BLaER1 (cell line): ENCODE results near the gene RFX1.
"Not testable (repeated sequence)": the region's sequence is repeated elsewhere in the genome, so short reads cannot be mapped to it uniquely, and the experiment has no call there.

Experiments
- H3K27ac ChIP-seq: shearing (Covaris generic); formaldehyde crosslinking; 2 replicates; pipeline ENCODE4 v1.8.1; 2022
- H3K27me3 ChIP-seq: shearing (Covaris generic); formaldehyde crosslinking; 2 replicates; pipeline ENCODE4 v1.8.1; 2022
- H3K36me3 ChIP-seq: shearing (Covaris generic); formaldehyde crosslinking; 2 replicates; pipeline ENCODE4 v1.8.1; 2022
- H3K4me1 ChIP-seq: shearing (Covaris generic); formaldehyde crosslinking; 2 replicates; pipeline ENCODE4 v1.8.1; 2022
- H3K4me2 ChIP-seq: shearing (Covaris generic); formaldehyde crosslinking; 2 replicates; pipeline ENCODE4 v1.8.1; 2022
- H3K4me3 ChIP-seq: shearing (Covaris generic); formaldehyde crosslinking; 2 replicates; pipeline ENCODE4 v1.8.1; 2022
- H3K9ac ChIP-seq: shearing (Covaris generic); formaldehyde crosslinking; 2 replicates; pipeline ENCODE4 v1.8.1; 2022
- H3K9me3 ChIP-seq: shearing (Covaris generic); formaldehyde crosslinking; 2 replicates; pipeline ENCODE4 v1.8.1; 2022
- H4K20me1 ChIP-seq: shearing (Covaris generic); formaldehyde crosslinking; 2 replicates; pipeline ENCODE4 v1.8.1; 2022
- Cebpa-rat ChIP-seq: shearing (Covaris generic); IDR thresholded peaks from 2 replicates; pipeline ENCODE4 v1.8.1; 2022

Gene RFX1

GRCh38 chr19:14028901-14029300 lies 22.8 kb upstream of the RFX1 start:
- no peaks in the 10 kb centered on the region for H3K27me3 ChIP-seq
- no peaks in the 10 kb centered on the region for H3K36me3 ChIP-seq
- H3K4me2 ChIP-seq = peak overlapping the region; percentile 58
- no peaks in the 10 kb centered on the region for H4K20me1 ChIP-seq
- no peak for TF ChIP-seq Cebpa-rat
- H3K27ac ChIP-seq = no peak overlapping the region
- H3K4me1 ChIP-seq = peaks cover 32% of the 10 kb centered on the region
- no peak overlapping the region for H3K4me3 ChIP-seq
- no peak overlapping the region for H3K9ac ChIP-seq
- H3K9me3 ChIP-seq = no peaks in the 10 kb centered on the region

- H3K27me3 ChIP-seq = no peaks in the 10 kb centered on the region
- TF ChIP-seq Cebpa-rat = no peak
- H3K27ac ChIP-seq = no peak within 1 kb of the TSS
- no peak within 1 kb of the TSS for H3K9ac ChIP-seq
- peaks cover 39% of the 10 kb centered on the region for H3K4me1 ChIP-seq
- no peaks in the 10 kb centered on the region for H4K20me1 ChIP-seq
- no peaks in the 10 kb centered on the region for H3K36me3 ChIP-seq
- no peaks in the 10 kb centered on the region for H3K9me3 ChIP-seq
- H3K4me2 ChIP-seq = peak within 1 kb of the TSS; percentile 58
- no peak within 1 kb of the TSS for H3K4me3 ChIP-seq
Observed at GRCh38 chr19:14027856-14028450, 21.8 kb upstream of the RFX1 start, which contains the start of gene RLN3. RLN3 (plus strand) TSS chr19:14028148; CDS start chr19:14028205, 57 bp downstream.

GRCh38 chr19:14026652-14027192 lies 20.6 kb upstream of the RFX1 start:
- H3K4me3 ChIP-seq, H3K36me3 ChIP-seq, H3K9me3 ChIP-seq, H3K27me3 ChIP-seq, H3K4me2 ChIP-seq, H3K27ac ChIP-seq, H3K9ac ChIP-seq, H4K20me1 ChIP-seq: not testable (repeated sequence)
- H3K4me1 ChIP-seq = peaks cover 33% of the 10 kb centered on the region

- Histone ChIP-seq H3K9ac (no peak overlapping the region), H3K27me3 (no peaks in the 10 kb centered on the region), H3K4me3 (no peak overlapping the region), H3K36me3 (no peaks in the 10 kb centered on the region), H3K9me3 (no peaks in the 10 kb centered on the region), H3K4me1 (peaks cover 31% of the 10 kb centered on the region), H3K27ac (0 out of 2 replicates have a peak overlapping the region, but pooled peaks have one; percentile 31), H3K4me2 (peak overlapping the region; percentile 14; the same call in 1 of the 2 replicates), H4K20me1 (no peaks in the 10 kb centered on the region)
- no peak for TF ChIP-seq Cebpa-rat
Observed at GRCh38 chr19:14023404-14024235, 17.5 kb upstream of the RFX1 start.

- Histone ChIP-seq H4K20me1 (no peaks in the 10 kb centered on the region), H3K27ac (no peak overlapping the region), H3K4me3 (no peak overlapping the region), H3K4me1 (peaks cover 34% of the 10 kb centered on the region), H3K4me2 (no peak overlapping the region), H3K9me3 (no peaks in the 10 kb centered on the region), H3K36me3 (no peaks in the 10 kb centered on the region), H3K9ac (no peak overlapping the region), H3K27me3 (no peaks in the 10 kb centered on the region)
- no peak for TF ChIP-seq Cebpa-rat
Observed at GRCh38 chr19:14022469-14022868, 16.3 kb upstream of the RFX1 start.

GRCh38 chr19:14021474-14021873 lies 15.4 kb upstream of the RFX1 start:
- Histone ChIP-seq H3K9me3 (no peaks in the 10 kb centered on the region), H3K27me3 (no peaks in the 10 kb centered on the region), H4K20me1 (no peaks in the 10 kb centered on the region), H3K4me1 (peaks cover 39% of the 10 kb centered on the region), H3K4me3 (no peak overlapping the region), H3K4me2 (no peak overlapping the region), H3K27ac (no peak overlapping the region), H3K9ac (no peak overlapping the region), H3K36me3 (no peaks in the 10 kb centered on the region)
- no peak for TF ChIP-seq Cebpa-rat

GRCh38 chr19:14019739-14020138 lies 13.6 kb upstream of the RFX1 start:
- not testable (repeated sequence) for H3K4me3 ChIP-seq, H3K4me2 ChIP-seq, H3K9ac ChIP-seq, H3K36me3 ChIP-seq, H4K20me1 ChIP-seq, H3K27me3 ChIP-seq, H3K9me3 ChIP-seq, H3K27ac ChIP-seq
- peaks cover 51% of the 10 kb centered on the region for H3K4me1 ChIP-seq

- Histone ChIP-seq H3K9ac (no peak overlapping the region), H3K4me2 (peak overlapping the region; percentile 64), H3K9me3 (no peaks in the 10 kb centered on the region), H3K27ac (no peak overlapping the region), H3K4me1 (peaks cover 58% of the 10 kb centered on the region), H3K36me3 (no peaks in the 10 kb centered on the region), H3K27me3 (no peaks in the 10 kb centered on the region), H3K4me3 (no peak overlapping the region), H4K20me1 (no peaks in the 10 kb centered on the region)
- no peak for TF ChIP-seq Cebpa-rat
Observed at GRCh38 chr19:14019100-14019499, 13.0 kb upstream of the RFX1 start.

GRCh38 chr19:14015524-14016035 lies 9.5 kb upstream of the RFX1 start:
- Histone ChIP-seq H3K4me1 (peaks cover 45% of the 10 kb centered on the region), H3K4me3 (no peak overlapping the region), H3K27ac (peak overlapping the region; percentile 27; the same call in 1 of the 2 replicates), H3K9me3 (no peaks in the 10 kb centered on the region), H3K9ac (no peak overlapping the region), H3K4me2 (peak overlapping the region; percentile 78), H3K36me3 (no peaks in the 10 kb centered on the region), H4K20me1 (no peaks in the 10 kb centered on the region), H3K27me3 (no peaks in the 10 kb centered on the region)
- TF ChIP-seq Cebpa-rat = no peak

- Histone ChIP-seq H3K4me2 (no peak overlapping the region), H3K27me3 (no peaks in the 10 kb centered on the region), H3K4me1 (peaks cover 38% of the 10 kb centered on the region), H3K9me3 (no peaks in the 10 kb centered on the region), H3K36me3 (no peaks in the 10 kb centered on the region), H4K20me1 (no peaks in the 10 kb centered on the region), H3K4me3 (no peak overlapping the region), H3K27ac (no peak overlapping the region), H3K9ac (no peak overlapping the region)
- no peak for TF ChIP-seq Cebpa-rat
Observed at GRCh38 chr19:14012378-14012915, 6.3 kb upstream of the RFX1 start.
